ENCODE results near the gene RBBP9.
A peak's percentile ranks its signal among the peaks of the same experiment; 100 is the strongest.
"Not testable (repeated sequence)": the region's sequence is repeated elsewhere in the genome, so short reads cannot be mapped to it uniquely, and the experiment has no call there.

Gene RBBP9

DNA sequence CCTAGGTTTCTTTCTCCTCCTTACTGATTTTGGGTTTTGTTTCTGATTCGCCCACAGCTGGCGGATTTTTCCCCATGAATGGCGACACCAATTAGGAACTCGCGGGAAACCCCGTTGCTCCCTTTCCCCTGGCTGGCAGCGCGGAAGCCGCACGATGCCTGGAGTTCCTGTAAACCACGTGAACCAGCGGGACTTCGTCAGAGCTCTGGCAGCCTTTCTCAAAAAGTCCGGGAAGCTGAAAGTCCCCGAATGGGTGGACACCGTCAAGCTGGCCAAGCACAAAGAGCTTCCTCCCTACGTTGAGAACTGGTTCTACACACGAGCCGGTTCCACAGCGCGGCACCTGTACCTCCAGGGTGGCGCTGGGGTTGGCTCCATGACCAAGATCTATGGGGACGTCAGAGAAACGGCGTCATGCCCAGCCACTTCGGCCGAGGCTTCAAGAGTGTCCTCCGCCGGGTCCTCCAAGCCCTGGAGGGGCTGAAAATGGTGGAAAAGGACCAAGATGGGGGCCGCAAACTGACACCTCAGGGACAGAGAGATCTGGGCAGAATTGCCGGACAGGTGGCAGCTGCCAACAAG is 7.5 kb upstream of the RBBP9 start:
- no peak for DNase-seq

DNA sequence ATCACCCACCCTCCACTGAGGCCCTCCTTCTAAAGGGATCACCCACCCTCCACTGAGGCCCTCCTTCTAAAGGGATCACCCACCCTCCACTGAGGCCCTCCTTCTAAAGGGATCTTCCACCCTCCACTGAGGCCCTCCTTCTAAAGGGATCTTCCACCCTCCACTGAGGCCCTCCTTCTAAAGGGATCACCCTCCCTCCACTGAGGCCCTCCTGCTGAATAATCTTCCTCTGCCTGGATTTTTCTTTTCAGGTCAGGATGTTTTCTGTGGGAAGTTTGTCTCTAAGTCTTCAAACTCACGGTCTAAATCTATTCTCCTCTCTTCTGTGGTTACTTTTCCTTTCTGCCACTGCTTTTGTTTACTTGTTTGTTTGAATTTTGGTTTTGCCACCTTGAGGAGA is 4.6 kb upstream of the RBBP9 start:
- not testable (repeated sequence) for DNase-seq

DNA sequence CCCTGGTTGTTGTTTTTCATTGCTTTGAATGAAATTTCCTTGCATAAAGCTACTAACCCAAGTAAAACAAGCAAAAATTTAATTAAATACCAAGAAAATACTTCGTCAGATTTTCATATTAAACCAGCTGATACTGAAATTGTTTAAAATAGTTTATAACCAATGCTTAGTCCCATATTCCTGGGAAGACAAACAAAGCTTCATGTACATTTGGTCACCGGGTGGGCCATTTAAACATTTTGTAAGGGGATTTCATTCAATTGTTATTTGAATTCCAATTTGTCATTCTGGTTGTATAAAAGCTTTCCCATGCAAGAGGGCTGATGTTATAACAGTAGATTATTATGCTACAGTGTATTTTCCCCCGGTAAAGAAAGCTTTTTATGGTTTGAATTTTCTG is 578 bp upstream of the RBBP9 start:
- no peak for DNase-seq

DNA sequence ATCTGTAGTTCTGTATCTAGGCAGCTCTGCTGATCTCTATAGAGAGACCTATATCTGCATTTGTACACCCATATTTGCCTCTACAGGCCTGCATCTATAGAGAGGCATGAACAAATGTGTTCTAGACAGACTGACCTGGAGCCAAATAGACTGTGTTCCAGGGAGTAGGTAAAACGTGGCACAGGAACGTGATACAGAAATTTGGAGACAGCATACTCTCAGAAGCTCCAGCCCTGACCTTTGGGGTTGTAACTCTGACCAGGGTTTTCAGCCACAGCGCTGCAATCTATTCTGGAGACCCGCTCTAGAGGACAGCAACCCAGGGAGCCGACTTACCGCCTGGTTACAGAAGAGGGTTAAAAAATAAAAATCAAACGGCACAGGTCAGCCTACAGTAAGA is 983 bp downstream of the RBBP9 start:
- DNase-seq, result no peak

DNA sequence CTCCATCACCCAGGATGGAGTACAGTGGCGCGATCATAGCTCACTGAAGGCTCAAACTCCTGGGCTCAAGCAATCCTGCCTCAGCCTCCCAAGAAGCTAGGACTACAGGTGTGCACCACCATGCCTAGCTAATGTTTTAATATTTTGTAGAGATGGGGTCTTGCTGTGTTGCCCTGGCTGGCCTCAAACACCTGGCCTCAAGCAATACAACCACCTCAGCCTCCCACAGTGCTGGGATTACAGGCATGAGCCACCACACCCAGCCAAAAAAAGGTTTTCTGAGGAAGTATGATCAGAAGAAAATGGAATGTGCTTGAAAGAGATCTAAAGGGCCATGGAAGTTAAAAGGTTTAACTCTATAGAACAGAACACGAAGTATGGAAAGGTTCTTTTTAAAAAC is 8.7 kb downstream of the RBBP9 start:
- no peak for DNase-seq

DNA sequence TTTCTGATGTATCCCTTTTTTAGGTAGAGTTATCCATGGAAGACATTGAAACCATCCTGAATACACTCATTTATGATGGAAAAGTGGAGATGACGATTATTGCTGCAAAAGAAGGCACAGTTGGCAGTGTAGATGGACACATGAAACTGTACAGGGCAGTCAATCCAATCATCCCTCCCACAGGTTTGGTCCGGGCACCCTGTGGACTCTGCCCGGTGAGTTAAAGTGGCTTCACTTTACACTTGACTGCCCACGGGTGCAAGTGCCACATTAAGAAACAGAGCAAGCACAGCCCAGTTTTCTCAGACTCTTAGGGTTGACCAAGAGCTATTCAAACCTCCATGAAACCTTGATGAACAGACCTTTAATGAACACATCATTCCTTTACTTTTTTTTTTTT is 15.4 kb downstream of the RBBP9 start:
- no peak for DNase-seq

DNA sequence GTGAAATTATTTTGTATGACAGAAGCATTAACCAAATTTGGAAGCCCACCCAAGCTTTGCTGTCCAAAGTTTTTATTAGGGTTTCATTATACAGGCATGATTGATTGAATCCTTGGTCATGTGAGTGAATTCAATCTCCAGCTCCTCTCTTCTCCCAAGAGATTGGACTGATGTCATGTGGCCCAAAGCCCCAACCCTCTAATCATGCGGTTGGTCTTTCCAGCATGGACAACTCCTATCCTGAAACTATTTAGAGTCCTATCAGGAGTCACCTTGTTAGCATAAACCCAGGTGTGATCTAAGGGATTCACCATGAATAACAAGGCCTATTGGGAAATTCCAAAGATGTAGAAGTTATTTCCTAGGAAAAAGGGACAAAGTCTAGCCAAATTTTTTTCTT is 19.2 kb downstream of the RBBP9 start:
- DNase-seq, result no peak

DNA sequence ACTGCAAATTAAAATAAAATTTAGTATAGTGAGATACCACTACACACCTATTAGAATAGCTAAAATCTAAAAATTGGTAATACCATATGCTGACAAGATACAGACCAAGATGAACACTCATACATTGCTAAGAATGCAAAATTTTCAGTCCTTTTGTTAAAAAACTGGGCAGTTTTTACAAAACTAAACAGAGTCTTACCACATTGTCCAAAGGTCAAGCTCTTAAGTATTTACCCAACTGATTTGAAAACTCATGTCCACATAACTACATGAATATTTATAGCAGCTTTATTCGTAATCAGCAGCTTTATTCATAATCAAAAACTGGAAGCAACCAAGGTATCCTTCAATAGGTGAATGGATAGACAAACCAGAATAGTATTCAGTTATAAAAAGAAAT is 19.8 kb downstream of the RBBP9 start:
- DNase-seq, result no peak

DNA sequence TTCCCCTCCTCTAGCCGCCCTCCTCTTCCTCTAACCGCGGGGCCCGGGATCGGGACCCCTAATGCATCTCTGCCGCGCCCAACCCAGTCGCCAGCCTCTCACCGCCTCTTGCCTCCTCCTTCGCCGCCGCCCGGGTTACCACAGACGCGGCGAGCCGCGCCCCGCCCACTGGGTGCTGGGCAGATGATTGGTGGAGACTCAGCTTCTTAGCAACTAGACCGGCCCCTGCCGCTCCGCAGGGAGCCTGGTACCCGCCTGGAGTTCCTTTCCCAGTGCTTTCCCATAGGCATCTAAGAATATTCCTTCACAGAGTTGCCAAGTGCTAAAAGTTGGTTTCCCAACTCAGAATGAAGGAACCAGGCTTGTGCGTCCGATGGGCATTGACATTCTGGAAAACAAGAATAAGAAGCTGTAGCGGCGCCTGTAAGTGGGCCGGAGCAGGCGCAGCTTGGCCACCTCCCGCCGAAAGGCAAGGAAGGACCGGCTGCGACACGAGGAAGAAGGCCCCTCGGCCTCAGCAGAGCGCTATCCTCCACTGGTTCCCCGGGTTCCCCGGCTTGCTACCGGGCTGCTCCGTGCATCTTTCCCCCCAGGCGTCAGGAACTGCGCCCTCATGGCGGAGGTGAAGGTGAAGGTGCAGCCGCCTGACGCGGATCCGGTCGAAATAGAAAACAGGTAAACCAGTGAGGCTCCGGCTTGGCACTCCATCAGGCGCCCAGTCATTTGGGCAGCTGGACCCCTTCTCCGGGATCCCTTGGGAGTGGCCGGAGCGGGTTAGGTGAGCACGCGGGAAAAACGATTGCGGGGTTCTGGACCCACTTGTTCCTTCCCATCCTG is 29.9 kb downstream of the RBBP9 start, which contains the start of the genes DZANK1 and POLR3F:
Gene DZANK1, minus strand, starts transcription at position 137 of the 837 bp plus-strand sequence. CDS start 1,672 bp downstream, outside the sequence.
Gene POLR3F, plus strand, starts transcription at position 497 of the 837 bp plus-strand sequence. Its CDS starts 117 bp downstream, at position 614.
- peak; percentile 91 for DNase-seq

DNA sequence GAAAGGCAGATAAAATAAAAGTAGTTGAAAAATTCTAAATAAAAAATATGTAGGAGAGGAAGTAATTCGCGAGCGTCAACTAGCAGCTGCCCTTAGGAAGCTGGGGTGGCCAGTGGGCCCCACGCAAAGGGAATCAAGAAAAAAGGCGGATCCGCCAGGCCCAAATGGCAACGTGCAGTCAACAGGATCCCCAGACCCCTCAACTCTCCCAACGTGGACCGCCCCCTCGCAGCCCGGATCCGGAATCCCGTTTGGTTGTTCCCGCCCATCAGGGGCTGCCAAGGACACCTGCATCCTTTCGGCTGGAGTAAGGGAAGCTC is 30.5 kb downstream of the RBBP9 start:
- no peak for DNase-seq

DNA sequence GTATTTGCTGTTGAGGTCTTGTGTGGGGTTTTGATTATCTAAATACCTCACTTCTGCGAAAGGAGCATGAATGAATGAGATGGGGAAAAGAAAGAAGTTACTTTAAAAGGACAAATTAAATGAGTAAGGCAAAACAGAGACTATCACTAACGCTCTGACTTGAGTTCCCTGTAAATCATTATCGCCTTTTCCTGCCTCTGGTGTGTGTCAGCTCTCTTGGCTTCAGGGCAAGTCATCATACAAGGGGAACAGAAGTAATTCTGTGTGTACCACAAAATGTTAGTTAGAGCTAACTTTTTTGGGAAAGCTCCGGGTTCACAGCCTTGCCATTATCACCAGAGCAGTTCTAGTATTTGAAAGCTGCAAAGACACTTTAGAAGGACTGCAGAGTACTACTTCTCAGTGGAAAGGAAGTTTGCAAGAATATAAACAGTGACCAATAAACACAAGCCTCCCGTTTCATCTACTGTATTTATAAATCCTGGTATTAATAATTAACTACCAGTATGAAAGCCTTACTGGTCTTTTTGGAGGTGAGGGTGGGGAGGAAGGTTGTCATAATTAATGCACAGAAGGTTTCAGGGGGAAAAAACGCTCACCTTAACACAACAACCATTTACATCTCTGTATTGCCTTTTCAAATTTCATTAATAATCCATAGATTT is 31.4 kb downstream of the RBBP9 start:
- DNase-seq, result no peak

DNA sequence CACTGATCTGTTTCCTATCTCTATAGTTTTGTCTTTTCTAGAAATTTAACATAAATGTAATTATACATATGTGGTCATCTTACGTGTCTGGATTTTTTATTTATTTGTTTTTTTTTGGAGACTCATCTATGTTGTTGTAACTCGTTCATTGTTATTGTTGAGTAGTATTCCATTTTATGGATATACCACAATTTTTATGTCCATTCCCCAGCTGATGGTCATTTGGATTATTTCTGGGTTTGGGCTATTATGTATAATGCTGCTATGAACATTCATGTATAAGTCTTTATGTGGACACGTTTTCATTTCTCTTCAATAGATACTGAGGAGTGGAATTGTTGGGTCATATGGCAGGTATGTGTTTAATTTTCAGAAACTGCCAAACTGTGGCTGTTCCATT is 40.4 kb downstream of the RBBP9 start:
- DNase-seq, result no peak

DNA sequence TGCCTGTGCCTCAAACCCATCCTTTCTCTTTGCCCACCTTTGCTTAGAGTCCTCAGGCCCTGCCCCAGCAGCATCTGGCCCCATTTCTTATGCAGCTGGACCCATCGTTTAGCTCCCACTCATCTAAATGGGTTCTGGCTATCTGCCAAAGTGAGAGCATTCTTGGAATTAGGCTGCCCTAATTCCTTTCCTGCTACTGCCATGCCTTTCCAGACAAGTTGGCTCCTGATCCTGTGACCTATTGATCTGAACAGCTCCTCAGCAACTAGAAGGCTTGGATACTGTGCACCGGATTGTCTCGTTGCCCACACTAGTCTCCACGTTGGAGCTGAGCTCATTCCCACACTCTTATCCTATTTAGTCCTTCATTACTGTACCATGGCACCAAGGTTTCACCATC is 53.1 kb downstream of the RBBP9 start:
- DNase-seq, result no peak

DNA sequence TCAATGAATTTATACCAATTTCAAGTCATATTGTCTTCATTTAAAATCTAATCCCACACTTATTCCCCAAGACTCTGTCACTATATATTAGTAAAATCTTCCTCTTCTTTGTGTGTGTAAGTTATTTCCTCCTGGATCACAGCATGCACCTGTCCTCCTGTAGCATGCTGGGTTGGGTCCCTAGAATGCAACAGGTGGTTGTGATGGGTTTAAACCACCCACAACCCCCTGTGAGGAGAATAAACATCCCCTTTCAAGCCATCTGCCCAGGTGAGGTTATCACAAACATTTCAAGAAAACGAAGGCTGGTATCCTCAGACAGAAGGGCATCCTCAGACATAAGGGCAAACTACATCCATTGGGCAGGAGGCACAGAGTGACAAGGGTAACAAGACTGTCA is 56.6 kb downstream of the RBBP9 start:
- no peak for DNase-seq

DNA sequence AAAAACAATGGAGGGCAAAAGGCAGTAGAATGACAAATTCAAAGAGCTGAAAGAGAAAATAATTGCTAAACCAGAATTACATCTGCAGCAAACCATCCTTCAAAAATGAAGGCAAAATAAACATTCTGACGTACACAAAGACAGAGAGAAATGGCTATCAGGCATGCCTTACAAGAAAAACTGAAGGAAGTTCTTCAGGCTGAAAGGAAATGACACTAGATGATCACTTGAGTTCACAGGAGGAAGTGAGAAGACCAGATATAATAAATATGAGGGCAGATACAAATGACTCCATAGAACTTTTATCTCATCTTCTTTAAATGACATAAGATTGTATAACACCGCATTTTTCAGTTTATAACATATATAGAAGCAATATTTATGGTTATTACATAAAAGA is 60.2 kb downstream of the RBBP9 start:
- no peak for DNase-seq
